GM21737 (cell line): Measurements from ENCODE around the gene ITGA11.

Experiments
- ATAC-seq: cut with Tn5 transposase; IDR thresholded peaks from one replicate; pipeline ENCODE4 v1.9.1; 2021; ENCODE audit warnings: mild to moderate bottlenecking, moderate library complexity; ENCODE audit not compliant: unreplicated experiment

ITGA11 gene

GRCh38 chr15:68278345-68278594 is 153.7 kb downstream of the ITGA11 start:
- ATAC-seq = no peak

GRCh38 chr15:68277603-68278344 is 154.2 kb downstream of the ITGA11 start, which contains the start of gene FEM1B:
FEM1B (plus strand) TSS chr15:68277745; CDS start chr15:68278418, 673 bp downstream.
- ATAC-seq = peak; percentile 79

GRCh38 chr15:68277131-68277602 is 154.8 kb downstream of the ITGA11 start:
- no peak for ATAC-seq

GRCh38 chr15:68276668-68277067 is 155.3 kb downstream of the ITGA11 start:
- ATAC-seq = no peak

- no peak for ATAC-seq
Observed at GRCh38 chr15:68275165-68275746, 156.7 kb downstream of the ITGA11 start.

- no peak for ATAC-seq
Observed at GRCh38 chr15:68274201-68274848, 157.6 kb downstream of the ITGA11 start.

GRCh38 chr15:68272721-68273271 is 159.2 kb downstream of the ITGA11 start:
- no peak for ATAC-seq

- ATAC-seq = no peak
Observed at GRCh38 chr15:68271854-68272471, 160.0 kb downstream of the ITGA11 start.

GRCh38 chr15:68268405-68268804 is 163.6 kb downstream of the ITGA11 start:
- ATAC-seq = no peak

GRCh38 chr15:68265674-68266073 is 166.3 kb downstream of the ITGA11 start:
- ATAC-seq = no peak

GRCh38 chr15:68265081-68265480 is 166.9 kb downstream of the ITGA11 start:
- no peak for ATAC-seq

GRCh38 chr15:68264282-68264681 is 167.7 kb downstream of the ITGA11 start:
- ATAC-seq = no peak

GRCh38 chr15:68262514-68263356 is 169.2 kb downstream of the ITGA11 start:
- no peak for ATAC-seq

GRCh38 chr15:68261980-68262379 is 170.0 kb downstream of the ITGA11 start:
- no peak for ATAC-seq

GRCh38 chr15:68261241-68261640 is 170.7 kb downstream of the ITGA11 start:
- ATAC-seq = no peak

GRCh38 chr15:68259883-68260282 is 172.1 kb downstream of the ITGA11 start:
- no peak for ATAC-seq

- ATAC-seq = no peak
Observed at GRCh38 chr15:68258692-68259091, 173.3 kb downstream of the ITGA11 start.

- no peak for ATAC-seq
Observed at GRCh38 chr15:68256675-68257450, 175.1 kb downstream of the ITGA11 start.

GRCh38 chr15:68252925-68253534 is 178.9 kb downstream of the ITGA11 start:
- no peak for ATAC-seq
